Chondrocyte (in vitro differentiated cells): Measurements from ENCODE around the gene PPDPF. TPM values are rescaled to one million over a fixed set of nuclear protein-coding genes. Genes with fewer than 3 reads are reported as not detected.

ENCODE experiments used
- DNase-seq: peaks from one replicate; pipeline ENCODE4 v3.0.0; 2021; ENCODE audit warnings: mixed read lengths, low spot score
- H3K27ac Mint-ChIP-seq: one replicate; pipeline ENCODE4 v1.8.0; 2021; ENCODE audit warnings: mild to moderate bottlenecking, moderate library complexity, mixed read lengths; ENCODE audit not compliant: unreplicated experiment
- H3K27me3 Mint-ChIP-seq: 2 replicates; pipeline ENCODE4 v1.8.0; 2021; ENCODE audit warnings: low read depth, mixed read lengths
- H3K36me3 Mint-ChIP-seq: 2 replicates; pipeline ENCODE4 v1.8.0; 2021; ENCODE audit warnings: low read depth, mixed read lengths
- H3K4me1 Mint-ChIP-seq: 2 replicates; pipeline ENCODE4 v1.8.0; 2021; ENCODE audit warnings: low read depth, mild to moderate bottlenecking, mixed read lengths
- H3K4me3 Mint-ChIP-seq: one replicate; pipeline ENCODE4 v1.8.0; 2021; ENCODE audit warnings: mild to moderate bottlenecking, moderate library complexity, mixed read lengths; ENCODE audit not compliant: unreplicated experiment
- H3K9me3 Mint-ChIP-seq: 2 replicates; pipeline ENCODE4 v1.8.0; 2021; ENCODE audit warnings: low read depth, mixed read lengths
- total RNA-seq: library from RNA; stranded (reverse); gene quantifications from 3 replicates; pipeline ENCODE4 v1.2.1, GENCODE V29; 2021
- TF ChIP-seq, protein P1 (sequence below): fragments of 200-600 bp; sonication (generic); IDR thresholded peaks from 2 replicates; pipeline ENCODE4 v1.5.0; 2021; ENCODE audit warnings: antibody characterized with exemption, mild to moderate bottlenecking, moderate library complexity

PPDPF gene
- total RNA-seq, 1 donor from 2014 or later, result 261 TPM

DNA sequence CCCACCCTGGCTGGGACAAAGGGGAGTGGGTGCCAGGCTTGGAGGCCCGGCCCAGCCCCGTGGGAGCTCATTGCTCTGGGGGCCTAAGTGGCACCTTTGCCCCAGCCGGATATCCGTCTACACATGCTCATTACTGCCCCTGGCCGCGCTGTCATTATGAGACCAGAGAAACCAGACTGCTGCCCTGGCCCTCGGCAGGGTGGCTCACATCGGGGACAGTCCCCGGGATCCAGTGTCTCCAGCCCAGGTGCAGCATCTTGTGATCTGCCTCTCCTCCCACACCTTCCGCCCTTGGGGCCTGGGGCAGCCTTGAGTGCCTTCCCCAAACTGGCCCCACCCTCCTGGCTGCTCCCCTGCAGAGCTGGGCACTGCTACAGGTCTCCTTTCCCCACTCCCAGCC lies 22.1 kb downstream of the PPDPF start:
- Mint-ChIP-seq H3K4me1 (peaks cover 4% of the 10 kb centered on the region), H3K27ac (no peak overlapping the region), H3K27me3 (peaks cover 6% of the 10 kb centered on the region), H3K36me3 (no peaks in the 10 kb centered on the region), H3K4me3 (no peak overlapping the region), H3K9me3 (no peaks in the 10 kb centered on the region)
- no peak for DNase-seq
- TF ChIP-seq, protein P1, sequence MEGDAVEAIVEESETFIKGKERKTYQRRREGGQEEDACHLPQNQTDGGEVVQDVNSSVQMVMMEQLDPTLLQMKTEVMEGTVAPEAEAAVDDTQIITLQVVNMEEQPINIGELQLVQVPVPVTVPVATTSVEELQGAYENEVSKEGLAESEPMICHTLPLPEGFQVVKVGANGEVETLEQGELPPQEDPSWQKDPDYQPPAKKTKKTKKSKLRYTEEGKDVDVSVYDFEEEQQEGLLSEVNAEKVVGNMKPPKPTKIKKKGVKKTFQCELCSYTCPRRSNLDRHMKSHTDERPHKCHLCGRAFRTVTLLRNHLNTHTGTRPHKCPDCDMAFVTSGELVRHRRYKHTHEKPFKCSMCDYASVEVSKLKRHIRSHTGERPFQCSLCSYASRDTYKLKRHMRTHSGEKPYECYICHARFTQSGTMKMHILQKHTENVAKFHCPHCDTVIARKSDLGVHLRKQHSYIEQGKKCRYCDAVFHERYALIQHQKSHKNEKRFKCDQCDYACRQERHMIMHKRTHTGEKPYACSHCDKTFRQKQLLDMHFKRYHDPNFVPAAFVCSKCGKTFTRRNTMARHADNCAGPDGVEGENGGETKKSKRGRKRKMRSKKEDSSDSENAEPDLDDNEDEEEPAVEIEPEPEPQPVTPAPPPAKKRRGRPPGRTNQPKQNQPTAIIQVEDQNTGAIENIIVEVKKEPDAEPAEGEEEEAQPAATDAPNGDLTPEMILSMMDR, result no peak

DNA sequence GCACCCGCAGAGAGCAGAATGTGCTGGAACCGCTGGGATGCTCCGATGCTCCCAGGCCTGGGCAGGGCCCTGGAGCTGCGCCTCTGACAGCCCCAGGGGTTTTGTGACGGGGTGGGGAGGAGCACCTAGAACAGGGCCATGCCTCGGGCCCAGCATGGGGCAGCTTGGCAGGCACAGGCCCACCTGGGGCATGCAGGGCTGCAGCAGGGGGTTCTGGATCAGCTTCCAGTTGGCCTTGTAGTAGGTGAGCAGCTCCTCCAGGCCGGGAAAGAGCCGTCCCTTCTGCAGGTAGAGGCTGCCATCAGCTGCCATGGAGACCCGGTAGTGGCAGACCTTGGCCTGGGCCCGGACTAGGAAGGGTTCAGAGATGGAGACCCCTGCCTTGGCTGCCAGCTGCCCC lies 22.6 kb downstream of the PPDPF start:
- no peaks in the 10 kb centered on the region for H3K9me3 Mint-ChIP-seq
- no peaks in the 10 kb centered on the region for H3K36me3 Mint-ChIP-seq
- no peak overlapping the region for H3K4me3 Mint-ChIP-seq
- peaks cover 6% of the 10 kb centered on the region for H3K27me3 Mint-ChIP-seq
- no peak overlapping the region for H3K27ac Mint-ChIP-seq
- H3K4me1 Mint-ChIP-seq, result no peaks in the 10 kb centered on the region
- TF ChIP-seq, protein P1, result no peak
- no peak for DNase-seq

DNA sequence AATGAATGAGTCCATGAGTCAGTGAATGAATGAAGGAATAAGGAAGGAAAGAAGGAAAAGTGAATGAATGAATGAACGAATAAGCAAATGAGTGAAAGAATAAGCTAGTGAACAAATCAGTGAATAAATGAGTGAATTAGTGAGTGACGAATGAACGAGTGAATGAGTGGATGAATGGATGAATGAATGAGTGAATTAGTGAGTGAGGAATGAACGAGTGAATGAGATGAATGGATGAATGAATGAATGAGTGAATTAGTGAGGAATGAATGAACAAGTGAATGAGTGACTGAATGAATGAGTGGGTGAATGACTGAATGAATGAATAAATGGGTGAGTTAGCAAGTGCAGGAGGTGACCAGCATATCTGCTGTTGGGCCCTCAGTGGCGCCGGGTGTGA lies 23.2 kb downstream of the PPDPF start:
- TF ChIP-seq, protein P1, result no peak
- Mint-ChIP-seq H3K36me3 (no peaks in the 10 kb centered on the region), H3K9me3 (no peaks in the 10 kb centered on the region), H3K4me3 (no peak overlapping the region), H3K4me1 (no peaks in the 10 kb centered on the region), H3K27me3 (peaks cover 8% of the 10 kb centered on the region), H3K27ac (no peak overlapping the region)
- no peak for DNase-seq

DNA sequence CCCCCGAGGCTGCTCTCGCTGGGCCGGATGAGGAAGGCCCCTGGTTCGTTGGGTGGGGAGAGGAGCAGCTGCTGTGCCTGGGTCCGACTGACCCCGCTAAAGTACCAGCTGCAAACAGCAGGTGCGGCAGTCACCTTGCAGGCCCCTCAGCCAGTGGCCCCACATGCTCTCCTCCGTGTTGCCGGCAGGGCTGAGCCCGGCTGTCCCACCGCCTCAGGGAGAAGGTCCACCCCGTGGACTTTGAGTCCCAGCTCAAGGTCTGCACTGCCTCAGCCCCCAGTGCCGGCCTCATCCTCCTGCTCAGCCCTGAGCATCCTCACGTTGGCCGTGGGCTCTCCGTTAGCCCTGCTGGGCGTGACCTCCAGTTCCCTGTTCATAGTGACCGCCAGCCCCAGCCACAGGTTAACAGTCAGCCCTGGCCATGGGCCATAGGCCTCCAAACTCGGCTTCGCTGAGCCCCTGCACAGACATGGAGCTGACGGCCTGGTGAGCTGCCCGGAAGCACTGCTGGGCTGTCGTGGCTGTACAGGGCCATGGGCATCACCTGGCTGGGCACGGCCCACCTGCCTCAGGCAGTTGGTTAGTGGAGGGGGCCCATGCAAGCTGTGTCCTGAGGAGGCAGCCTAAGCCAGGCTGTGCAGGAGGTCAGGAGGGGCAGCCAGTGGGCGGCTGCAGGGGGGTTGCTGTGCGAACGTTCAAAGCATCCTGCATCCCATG lies 23.8 kb downstream of the PPDPF start:
- Mint-ChIP-seq H3K27me3 (peaks cover 9% of the 10 kb centered on the region), H3K4me3 (no peak overlapping the region), H3K4me1 (no peaks in the 10 kb centered on the region), H3K9me3 (no peaks in the 10 kb centered on the region), H3K27ac (no peak overlapping the region), H3K36me3 (no peaks in the 10 kb centered on the region)
- DNase-seq, result no peak
- TF ChIP-seq, protein P1, result no peak

DNA sequence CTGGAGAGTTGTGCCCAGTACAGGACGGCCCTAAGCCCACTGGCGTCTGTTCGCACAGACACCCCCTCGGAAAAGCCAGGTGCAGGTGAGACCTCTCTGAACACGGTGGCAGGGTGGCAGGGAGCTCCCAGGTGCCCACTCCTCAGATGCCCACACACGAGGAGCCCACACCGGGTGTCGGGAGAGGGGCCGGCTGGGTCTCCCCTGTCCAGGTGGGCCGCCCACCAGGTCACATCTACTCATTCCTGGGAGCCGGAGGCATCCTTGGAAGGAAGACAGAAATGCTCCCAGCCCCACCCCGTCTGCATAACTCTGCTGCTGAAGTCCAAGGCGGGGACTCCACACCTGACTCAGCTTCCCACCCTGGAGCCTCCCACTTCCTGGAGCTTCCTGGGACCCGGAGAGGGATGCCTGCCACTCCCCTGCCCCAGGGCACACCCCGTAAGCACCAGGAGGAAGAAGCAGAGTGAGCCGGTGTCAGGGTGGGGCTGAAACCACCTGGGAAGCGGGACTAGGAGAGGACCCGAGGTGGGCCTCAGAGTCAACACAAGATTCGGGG lies 24.5 kb downstream of the PPDPF start:
- Mint-ChIP-seq H3K27me3 (peaks cover 10% of the 10 kb centered on the region), H3K4me1 (no peaks in the 10 kb centered on the region), H3K27ac (no peak overlapping the region), H3K4me3 (no peak overlapping the region), H3K9me3 (no peaks in the 10 kb centered on the region), H3K36me3 (no peaks in the 10 kb centered on the region)
- TF ChIP-seq, protein P1, result no peak
- no peak for DNase-seq
